PC-3 (cell line): ENCODE results near the gene HMGA1. TPM values are rescaled to one million over a fixed set of nuclear protein-coding genes. Genes with fewer than 3 reads are reported as not detected.

Experiments used
- ATAC-seq: fragments of 200-7000 bp; cut with Tn5 transposase; 2 replicates; pipeline ENCODE4 v1.9.1; 2020; ENCODE audit warnings: mild to moderate bottlenecking, moderate library complexity
- BruUV-seq: library from RNA; stranded (reverse); fragments of 400-500 nt; replicated peaks from 2 replicates; lab custom pipeline; 2021; lab: Mats Ljungman, UMichigan
- CTCF ChIA-PET: fragments of 300-600 bp; sonication (Branson Sonifier 250); formaldehyde crosslinking; loops from one replicate; lab custom pipeline; 2022; ENCODE audit warnings: antibody characterized with exemption; lab: Charles Lee
- POLR2A ChIA-PET: fragments of 300-600 bp; sonication (Branson Sonifier 250); formaldehyde crosslinking; loops from one replicate; lab custom pipeline; 2022; ENCODE audit warnings: antibody characterized with exemption; ENCODE audit not compliant: unreplicated experiment; lab: Charles Lee
- DNase-seq: peaks from one replicate; pipeline ENCODE4 v3.0.0-alpha.2; 2015
- H2AFZ ChIP-seq: fragments of 300-600 bp; sonication (generic); 2 replicates; pipeline ENCODE4 v1.6.0; 2016; ENCODE audit warnings: antibody characterized with exemption, low read length
- H3F3A ChIP-seq: fragments of 300-600 bp; sonication (generic); one replicate; pipeline ENCODE4 v1.6.0; 2017; ENCODE audit warnings: antibody characterized with exemption, low read length, control low read depth, mild to moderate bottlenecking; ENCODE audit not compliant: unreplicated experiment
- H3K27ac ChIP-seq: fragments of 300-600 bp; sonication (generic); 2 replicates; pipeline ENCODE4 v1.5.1; 2016; ENCODE audit warnings: mild to moderate bottlenecking, low read length
- H3K27me3 ChIP-seq: fragments of 300-600 bp; sonication (generic); 2 replicates; pipeline ENCODE4 v1.6.1; 2016; ENCODE audit warnings: low read length, mixed read lengths
- H3K36me3 ChIP-seq: fragments of 300-600 bp; sonication (generic); 2 replicates; pipeline ENCODE4 v1.6.1; 2016; ENCODE audit warnings: low read depth, mixed run types, low read length, mixed read lengths
- H3K4me1 ChIP-seq: fragments of 300-600 bp; sonication (generic); 2 replicates; pipeline ENCODE4 v1.5.1; 2016; ENCODE audit warnings: low read length; ENCODE audit not compliant: insufficient read depth
- H3K4me2 ChIP-seq: fragments of 300-600 bp; sonication (generic); 2 replicates; pipeline ENCODE4 v1.6.0; 2016; ENCODE audit warnings: low read length
- H3K4me3 ChIP-seq: fragments of 300-600 bp; sonication (generic); 2 replicates; pipeline ENCODE4 v1.5.1; 2016; ENCODE audit warnings: mild to moderate bottlenecking, low read length, mixed read lengths
- H3K79me2 ChIP-seq: fragments of 300-600 bp; sonication (generic); 2 replicates; pipeline ENCODE4 v1.6.1; 2017; ENCODE audit warnings: low read length, mixed read lengths
- H3K9ac ChIP-seq: fragments of 300-600 bp; sonication (generic); 2 replicates; pipeline ENCODE4 v1.6.0; 2016; ENCODE audit warnings: mild to moderate bottlenecking, low read length
- H3K9me2 ChIP-seq: fragments of 300-600 bp; sonication (generic); replicated peaks from 2 replicates; pipeline ENCODE4 v1.6.1; 2016; ENCODE audit warnings: mixed run types, low read length, mixed read lengths
- H3K9me3 ChIP-seq: fragments of 300-600 bp; sonication (generic); 2 replicates; pipeline ENCODE4 v1.6.1; 2016; ENCODE audit warnings: low read length, mixed read lengths
- H4K20me1 ChIP-seq: fragments of 300-600 bp; sonication (generic); 2 replicates; pipeline ENCODE4 v1.6.1; 2016; ENCODE audit warnings: low read length, mixed read lengths
- EZH2 ChIP-seq: fragments of 300-600 bp; sonication (generic); IDR thresholded peaks from one replicate; pipeline ENCODE4 v1.6.1; 2017; ENCODE audit warnings: antibody characterized with exemption, mild to moderate bottlenecking, low read length; ENCODE audit not compliant: unreplicated experiment
- EZH2phosphoT487 ChIP-seq: fragments of 300-600 bp; sonication (generic); IDR thresholded peaks from 2 replicates; pipeline ENCODE4 v1.6.1; 2018; ENCODE audit warnings: mild to moderate bottlenecking, antibody characterized with exemption, low read length, borderline replicate concordance
- intact Hi-C: fragments of 100-400 bp; cut with micrococcal nuclease; formaldehyde crosslinking; loops from 2 replicates; pipeline ENCODE4 v1.9.0; 2023
- total RNA-seq: library from RNA; depleted of rRNA; stranded (reverse); fragments of >200 nt; gene quantifications from 2 replicates; pipeline ENCODE4 v1.2.3, GENCODE V29; 2014
- TF ChIP-seq, protein P1 (sequence below): fragments of 300-600 bp; sonication (generic); conservative IDR thresholded peaks from 2 replicates; pipeline ENCODE4 v1.5.1; 2017; ENCODE audit warnings: antibody characterized with exemption, low read depth, mild to moderate bottlenecking, low read length

Gene HMGA1
- total RNA-seq, 1 experiment from 2014 or later = 1,115 TPM

DNA sequence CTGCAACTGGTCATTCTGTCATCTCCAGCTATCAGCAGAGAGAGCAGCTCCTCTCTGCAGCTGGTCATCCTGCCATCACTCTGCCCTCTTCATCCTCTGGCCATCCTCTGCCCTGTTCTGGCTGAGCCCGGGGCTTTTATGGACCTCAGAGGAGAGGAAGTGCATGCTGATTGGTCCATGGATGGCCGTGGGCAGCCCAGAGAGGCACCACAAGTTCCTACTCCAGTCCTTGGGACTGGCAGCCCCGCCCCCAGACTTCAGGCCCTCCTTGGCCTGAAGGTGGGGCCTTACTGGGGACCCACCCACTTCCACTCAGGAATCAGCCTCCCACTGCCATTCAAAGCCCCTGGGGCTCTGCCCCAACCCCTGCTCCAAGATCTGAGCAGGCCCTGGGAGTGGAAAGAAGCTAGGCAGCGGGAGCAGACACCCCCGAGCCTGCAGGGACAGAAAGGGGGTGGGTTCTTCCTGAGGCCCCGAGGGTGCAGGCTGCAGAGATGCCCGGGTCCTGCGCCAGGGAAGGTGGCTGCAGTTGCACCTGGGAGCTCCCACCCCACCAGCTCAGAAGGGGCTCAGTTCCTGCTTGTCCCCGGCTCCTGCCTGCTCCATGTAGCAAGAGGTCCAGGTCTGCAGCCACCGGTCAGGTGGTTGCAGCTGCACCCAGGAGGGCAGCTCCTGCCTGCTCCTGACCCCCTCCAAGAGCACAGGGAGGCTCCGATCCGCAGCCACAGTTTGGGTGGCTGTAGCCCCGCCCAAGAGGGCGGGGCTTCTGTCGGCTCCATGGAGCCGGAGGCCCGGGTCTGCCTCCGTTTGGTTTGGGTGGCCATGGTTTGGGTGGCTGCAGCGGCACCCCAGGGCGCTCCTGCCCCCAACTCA, 34.1 kb upstream of the HMGA1 start:
- no TSS peak for BruUV-seq
- H3F3A ChIP-seq = no peaks in the 10 kb centered on the region
- intact Hi-C loops = no loop called here
- no peaks in the 10 kb centered on the region for H3K36me3 ChIP-seq
- H3K4me3 ChIP-seq = no peak overlapping the region
- no peaks in the 10 kb centered on the region for H3K4me1 ChIP-seq
- no peaks in the 10 kb centered on the region for H3K27me3 ChIP-seq
- CTCF ChIA-PET = no interaction called here
- H3K9me2 ChIP-seq = no peaks in the 10 kb centered on the region
- H3K4me2 ChIP-seq = no peak overlapping the region
- H3K9me3 ChIP-seq = no peaks in the 10 kb centered on the region
- DNase-seq = no peak
- no peak overlapping the region for H3K9ac ChIP-seq
- no peaks in the 10 kb centered on the region for H4K20me1 ChIP-seq
- no peak overlapping the region for H3K27ac ChIP-seq
- H2AFZ ChIP-seq = no peak overlapping the region
- POLR2A ChIA-PET = no interaction called here
- no peaks in the 10 kb centered on the region for H3K79me2 ChIP-seq
- TF ChIP-seq EZH2 (no peak), EZH2phosphoT487 (no peak)
- TF ChIP-seq, protein P1, sequence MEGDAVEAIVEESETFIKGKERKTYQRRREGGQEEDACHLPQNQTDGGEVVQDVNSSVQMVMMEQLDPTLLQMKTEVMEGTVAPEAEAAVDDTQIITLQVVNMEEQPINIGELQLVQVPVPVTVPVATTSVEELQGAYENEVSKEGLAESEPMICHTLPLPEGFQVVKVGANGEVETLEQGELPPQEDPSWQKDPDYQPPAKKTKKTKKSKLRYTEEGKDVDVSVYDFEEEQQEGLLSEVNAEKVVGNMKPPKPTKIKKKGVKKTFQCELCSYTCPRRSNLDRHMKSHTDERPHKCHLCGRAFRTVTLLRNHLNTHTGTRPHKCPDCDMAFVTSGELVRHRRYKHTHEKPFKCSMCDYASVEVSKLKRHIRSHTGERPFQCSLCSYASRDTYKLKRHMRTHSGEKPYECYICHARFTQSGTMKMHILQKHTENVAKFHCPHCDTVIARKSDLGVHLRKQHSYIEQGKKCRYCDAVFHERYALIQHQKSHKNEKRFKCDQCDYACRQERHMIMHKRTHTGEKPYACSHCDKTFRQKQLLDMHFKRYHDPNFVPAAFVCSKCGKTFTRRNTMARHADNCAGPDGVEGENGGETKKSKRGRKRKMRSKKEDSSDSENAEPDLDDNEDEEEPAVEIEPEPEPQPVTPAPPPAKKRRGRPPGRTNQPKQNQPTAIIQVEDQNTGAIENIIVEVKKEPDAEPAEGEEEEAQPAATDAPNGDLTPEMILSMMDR = no peak
- no peak; the same call in 1 of the 2 replicates for ATAC-seq

DNA sequence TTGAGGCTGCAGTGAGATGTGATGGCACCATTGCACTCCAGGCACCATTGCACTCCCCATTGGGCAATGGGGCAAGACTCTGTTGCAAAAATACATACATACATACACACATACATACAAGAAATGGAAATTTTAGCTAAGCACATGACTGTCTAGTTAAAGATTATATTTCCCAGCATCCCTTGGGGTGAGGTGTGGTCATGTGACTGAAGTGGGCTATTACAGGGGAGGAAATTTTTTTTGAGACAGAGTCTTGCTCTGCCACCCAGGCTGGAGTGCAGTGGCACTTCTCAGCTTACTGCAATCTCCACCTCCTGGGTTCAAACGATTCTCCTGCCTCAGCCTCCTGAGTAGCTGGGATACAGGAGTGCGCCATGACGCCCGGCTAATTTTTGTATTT, 32.0 kb upstream of the HMGA1 start:
- Histone ChIP-seq H3K79me2 (no peaks in the 10 kb centered on the region), H3K4me2 (no peak overlapping the region), H3K36me3 (no peaks in the 10 kb centered on the region), H4K20me1 (no peaks in the 10 kb centered on the region), H3F3A (no peaks in the 10 kb centered on the region), H3K27ac (no peak overlapping the region), H3K9ac (no peak overlapping the region), H2AFZ (no peak overlapping the region), H3K4me1 (no peaks in the 10 kb centered on the region), H3K9me2 (no peaks in the 10 kb centered on the region), H3K4me3 (no peak overlapping the region), H3K9me3 (no peaks in the 10 kb centered on the region), H3K27me3 (no peaks in the 10 kb centered on the region)
- DNase-seq (no peak), ATAC-seq (no peak)
- no TSS peak for BruUV-seq
- ChIA-PET CTCF (no interaction called here), POLR2A (no interaction called here)
- TF ChIP-seq, protein P1 = no peak
- TF ChIP-seq EZH2phosphoT487 = no peak
- no peak for TF ChIP-seq EZH2
- intact Hi-C loops = no loop called here

DNA sequence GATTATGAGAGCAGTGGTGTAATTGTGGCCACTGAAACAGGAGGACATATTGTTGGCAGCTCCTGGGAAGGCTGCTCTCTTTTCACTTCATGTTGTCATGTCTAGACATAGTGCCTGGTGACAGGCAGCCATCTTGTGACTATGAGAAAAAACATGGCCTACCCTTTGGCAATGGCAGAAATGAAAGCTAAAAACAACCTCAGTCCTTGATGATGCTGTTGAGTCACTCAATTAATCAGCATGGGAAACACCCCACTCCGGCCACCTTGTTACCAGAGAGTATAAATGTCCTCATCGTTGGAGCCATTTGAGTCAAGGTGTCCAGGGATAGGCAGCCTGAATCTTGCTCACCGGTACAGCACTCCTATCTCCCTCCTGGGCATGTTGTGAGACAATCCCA, 31.2 kb upstream of the HMGA1 start:
- ChIA-PET CTCF (no interaction called here), POLR2A (no interaction called here)
- intact Hi-C loops = no loop called here
- H3K79me2 ChIP-seq = no peaks in the 10 kb centered on the region
- ATAC-seq = no peak
- H3K4me3 ChIP-seq = no peak overlapping the region
- H3K36me3 ChIP-seq = no peaks in the 10 kb centered on the region
- H3K9me2 ChIP-seq = no peaks in the 10 kb centered on the region
- no peak overlapping the region for H3K27ac ChIP-seq
- peak overlapping the region; percentile 41; the same call in 1 of the 2 replicates for H2AFZ ChIP-seq
- BruUV-seq = no TSS peak
- no peak for DNase-seq
- H3K4me2 ChIP-seq = no peak overlapping the region
- no peaks in the 10 kb centered on the region for H3K27me3 ChIP-seq
- no peak for TF ChIP-seq EZH2
- TF ChIP-seq, protein P1 = no peak
- TF ChIP-seq EZH2phosphoT487 = no peak
- H4K20me1 ChIP-seq = no peaks in the 10 kb centered on the region
- H3K4me1 ChIP-seq = no peaks in the 10 kb centered on the region
- H3K9me3 ChIP-seq = no peaks in the 10 kb centered on the region
- H3F3A ChIP-seq = no peaks in the 10 kb centered on the region
- no peak overlapping the region for H3K9ac ChIP-seq
